ENCODE results near the gene HCLS1.

HCLS1 gene

GRCh38 chr3:121658716-121659435 is 1.8 kb downstream of the HCLS1 start:
- no peak overlapping the region for H3K4me3 ChIP-seq (replicated peaks; ENCODE audit: low read depth, low read length)
- DNase-seq (ENCODE audit: low read depth): no peak
- TF ChIP-seq CTCF (IDR thresholded peaks at IDR 0.05; ENCODE audit: low read length, missing control alignments): no peak

- H3K4me3 ChIP-seq (replicated peaks; ENCODE audit: low read depth, low read length): no peak overlapping the region
- TF ChIP-seq CTCF (IDR thresholded peaks at IDR 0.05; ENCODE audit: low read length, missing control alignments): no peak
Measured at GRCh38 chr3:121654493-121655385, 6.0 kb downstream of the HCLS1 start.

GRCh38 chr3:121651684-121652083 is 9.0 kb downstream of the HCLS1 start:
- peak; percentile 34 for DNase-seq (ENCODE audit: low read depth)
- no peak for TF ChIP-seq CTCF (IDR thresholded peaks at IDR 0.05; ENCODE audit: low read length, missing control alignments)
- H3K4me3 ChIP-seq (replicated peaks; ENCODE audit: low read depth, low read length): no peak overlapping the region

More at GRCh38 chr3:121654493-121655385, 6.0 kb downstream of the HCLS1 start:
- DNase-seq (ENCODE audit: low read depth): no peak

GRCh38 chr3:121649645-121650044 is 11.1 kb downstream of the HCLS1 start:
- no peak overlapping the region for H3K4me3 ChIP-seq (replicated peaks; ENCODE audit: low read depth, low read length)
- DNase-seq (ENCODE audit: low read depth): peak; percentile 21
- TF ChIP-seq CTCF (IDR thresholded peaks at IDR 0.05; ENCODE audit: low read length, missing control alignments): no peak

- no peak for TF ChIP-seq CTCF (IDR thresholded peaks at IDR 0.05; ENCODE audit: low read length, missing control alignments)
- no peak overlapping the region for H3K4me3 ChIP-seq (replicated peaks; ENCODE audit: low read depth, low read length)
- DNase-seq (ENCODE audit: low read depth): peak; percentile 47
Measured at GRCh38 chr3:121648219-121648958, 12.3 kb downstream of the HCLS1 start.

- H3K4me3 ChIP-seq (replicated peaks; ENCODE audit: low read depth, low read length): no peak overlapping the region
- no peak for TF ChIP-seq CTCF (IDR thresholded peaks at IDR 0.05; ENCODE audit: low read length, missing control alignments)
- no peak for DNase-seq (ENCODE audit: low read depth)
Measured at GRCh38 chr3:121645054-121645453, 15.6 kb downstream of the HCLS1 start.
